DOHH2 (cell line): ENCODE data around the gene DENND4C.

Source experiments
- H3F3A ChIP-seq: fragments of 200-600 bp; sonication (generic), shearing (Covaris generic); 2 replicates; pipeline ENCODE4 v1.6.0; 2016; ENCODE audit warnings: antibody characterized with exemption, mild to moderate bottlenecking; ENCODE audit not compliant: control insufficient read depth, insufficient read depth
- H3K27ac ChIP-seq: fragments of 200-600 bp; sonication (generic); 2 replicates; pipeline ENCODE4 v1.5.1; 2014; ENCODE audit warnings: low read depth, mild to moderate bottlenecking, low read length, moderate library complexity
- H3K27me3 ChIP-seq: fragments of 200-600 bp; sonication (generic); 2 replicates; pipeline ENCODE4 v1.6.1; 2014; ENCODE audit warnings: mild to moderate bottlenecking, low read length, mixed read lengths; ENCODE audit not compliant: control insufficient read depth
- H3K36me3 ChIP-seq: fragments of 200-600 bp; sonication (generic); 2 replicates; pipeline ENCODE4 v1.6.1; 2014; ENCODE audit warnings: mild to moderate bottlenecking, low read length, moderate library complexity, mixed read lengths; ENCODE audit not compliant: control insufficient read depth
- H3K4me1 ChIP-seq: fragments of 200-600 bp; sonication (generic); 2 replicates; pipeline ENCODE4 v1.6.1; 2014; ENCODE audit warnings: mild to moderate bottlenecking, low read length, mixed read lengths; ENCODE audit not compliant: control insufficient read depth
- H3K4me2 ChIP-seq: fragments of 200-600 bp; sonication (generic); 2 replicates; pipeline ENCODE4 v1.6.0; 2014; ENCODE audit warnings: mild to moderate bottlenecking, low read length, moderate library complexity
- H3K4me3 ChIP-seq: fragments of 200-600 bp; sonication (generic); 2 replicates; pipeline ENCODE4 v1.5.1; 2014; ENCODE audit warnings: mild to moderate bottlenecking, low read length, mixed read lengths
- H3K79me2 ChIP-seq: fragments of 200-600 bp; sonication (generic); 2 replicates; pipeline ENCODE4 v1.6.1; 2014; ENCODE audit warnings: mild to moderate bottlenecking, low read length, mixed read lengths; ENCODE audit not compliant: control insufficient read depth
- H3K9me2 ChIP-seq: fragments of 200-600 bp; sonication (generic); replicated peaks from 2 replicates; pipeline ENCODE4 v1.6.1; 2014; ENCODE audit warnings: mild to moderate bottlenecking, low read length, mixed read lengths; ENCODE audit not compliant: control insufficient read depth
- H3K9me3 ChIP-seq: fragments of 200-600 bp; sonication (generic); 2 replicates; pipeline ENCODE4 v1.6.1; 2014; ENCODE audit warnings: antibody characterized with exemption, low read length, mixed read lengths; ENCODE audit not compliant: control insufficient read depth, insufficient read depth
- H4K20me1 ChIP-seq: fragments of 200-600 bp; sonication (generic); 2 replicates; pipeline ENCODE4 v1.6.0; 2014; ENCODE audit warnings: low read depth, mild to moderate bottlenecking, antibody characterized with exemption, low read length, moderate library complexity; ENCODE audit not compliant: control insufficient read depth, insufficient read depth
- CTCF ChIP-seq: fragments of 200-600 bp; sonication (generic); IDR thresholded peaks from one replicate; pipeline ENCODE4 v1.5.1; 2014; ENCODE audit warnings: antibody characterized with exemption, mild to moderate bottlenecking, low read depth, low read length; ENCODE audit not compliant: poor library complexity, severe bottlenecking
- EZH2phosphoT487 ChIP-seq: fragments of 200-600 bp; sonication (generic); IDR thresholded peaks from 2 replicates; pipeline ENCODE4 v1.6.1; 2017; ENCODE audit warnings: borderline replicate concordance, mild to moderate bottlenecking, antibody characterized with exemption, low read length, moderate library complexity, mixed read lengths

The DENND4C gene

DNA sequence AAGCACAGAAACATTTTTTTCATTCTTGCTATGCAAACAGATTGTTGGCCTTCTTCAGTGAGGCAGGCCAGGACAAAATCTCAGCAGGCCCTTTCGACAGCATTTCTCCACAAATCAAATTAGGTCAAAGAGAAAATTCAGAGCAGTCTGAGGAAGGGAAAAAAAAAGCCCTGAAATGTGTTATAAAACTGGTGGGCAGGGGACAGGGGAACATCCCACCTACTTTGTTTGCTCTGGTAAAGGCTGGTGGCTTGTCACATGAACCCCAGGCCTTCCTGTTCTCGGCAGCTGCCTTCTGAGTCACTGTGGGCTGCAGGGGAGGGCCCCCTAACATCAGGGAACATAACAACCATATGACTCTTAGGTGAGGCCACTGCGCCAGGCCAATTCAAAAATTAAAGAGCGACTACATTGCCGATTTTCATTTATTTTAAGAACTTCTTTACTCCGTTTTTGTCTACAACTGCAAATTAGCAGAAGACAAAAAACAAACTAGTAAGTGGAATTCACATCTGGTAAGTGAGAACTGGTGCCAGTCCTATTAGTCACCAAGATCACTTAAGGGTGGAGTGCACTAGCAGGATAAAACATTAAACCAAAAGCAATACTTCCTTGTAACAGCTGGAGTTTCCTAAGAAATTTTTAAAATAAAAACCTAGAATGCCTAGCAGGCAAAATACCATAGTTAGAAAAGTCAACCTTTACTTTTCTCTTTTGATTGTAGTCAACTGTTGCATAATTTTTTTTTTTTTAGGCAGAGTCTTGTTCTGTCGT lies 46.2 kb upstream of the DENND4C start:
- Histone ChIP-seq H4K20me1 (no peaks in the 10 kb centered on the region), H3K9me2 (no peaks in the 10 kb centered on the region), H3K27me3 (no peaks in the 10 kb centered on the region), H3K9me3 (no peaks in the 10 kb centered on the region), H3F3A (no peaks in the 10 kb centered on the region), H3K4me1 (no peaks in the 10 kb centered on the region), H3K36me3 (no peaks in the 10 kb centered on the region), H3K27ac (no peak overlapping the region), H3K4me2 (no peak overlapping the region), H3K79me2 (no peaks in the 10 kb centered on the region), H3K4me3 (no peak overlapping the region)
- TF ChIP-seq EZH2phosphoT487 (no peak), CTCF (no peak)

- Histone ChIP-seq H3K36me3 (no peaks in the 10 kb centered on the region), H3K79me2 (no peaks in the 10 kb centered on the region), H3F3A (no peaks in the 10 kb centered on the region), H3K27me3 (no peaks in the 10 kb centered on the region), H4K20me1 (no peaks in the 10 kb centered on the region), H3K4me3 (no peak overlapping the region), H3K9me3 (no peaks in the 10 kb centered on the region), H3K4me1 (no peaks in the 10 kb centered on the region), H3K9me2 (no peaks in the 10 kb centered on the region), H3K4me2 (no peak overlapping the region), H3K27ac (no peak overlapping the region)
- TF ChIP-seq EZH2phosphoT487 (no peak), CTCF (no peak)
Measured at GRCh38 chr9:19185191-19185590, 45.3 kb upstream of the DENND4C start.

GRCh38 chr9:19186232-19186631 lies 44.3 kb upstream of the DENND4C start:
- Histone ChIP-seq H3K9me2 (no peaks in the 10 kb centered on the region), H3K27me3 (no peaks in the 10 kb centered on the region), H3K4me1 (no peaks in the 10 kb centered on the region), H3K79me2 (no peaks in the 10 kb centered on the region), H3F3A (no peaks in the 10 kb centered on the region), H3K4me3 (no peak overlapping the region), H4K20me1 (no peaks in the 10 kb centered on the region), H3K36me3 (no peaks in the 10 kb centered on the region), H3K9me3 (no peaks in the 10 kb centered on the region), H3K4me2 (no peak overlapping the region), H3K27ac (no peak overlapping the region)
- no peak for TF ChIP-seq CTCF
- TF ChIP-seq EZH2phosphoT487: no peak
